Activated naive CD4-positive, alpha-beta T cell treated with anti-CD3 and anti-CD28 coated beads, Interleukin-2, amount 10 ng/mL, durations not matched to agents 7 days and 5 days (primary cell): ENCODE measurements around the gene KRT78.
"Not testable (repeated sequence)": the region's sequence is repeated elsewhere in the genome, so short reads cannot be mapped to it uniquely, and the experiment has no call there.

Experiments used
- CTCF ChIA-PET: fragments of 350-600 bp; sonication (Branson Sonifier 250); formaldehyde crosslinking; loops from one replicate; lab custom pipeline; 2021; ENCODE audit warnings: antibody characterized with exemption; lab: Charles Lee
- DNase-seq: peaks from one replicate; pipeline ENCODE4 v3.0.0-alpha.2; 2020
- H3K27ac Mint-ChIP-seq: one replicate; pipeline ENCODE4 v1.8.0; 2021; ENCODE audit warnings: mild to moderate bottlenecking, moderate library complexity, mixed read lengths
- H3K27me3 Mint-ChIP-seq: one replicate; pipeline ENCODE4 v1.8.0; 2021; ENCODE audit warnings: mild to moderate bottlenecking, mixed read lengths
- H3K36me3 Mint-ChIP-seq: one replicate; pipeline ENCODE4 v1.8.0; 2021; ENCODE audit warnings: mixed read lengths
- H3K4me1 Mint-ChIP-seq: one replicate; pipeline ENCODE4 v1.8.0; 2021; ENCODE audit warnings: mixed read lengths
- H3K4me3 Mint-ChIP-seq: one replicate; pipeline ENCODE4 v1.8.0; 2021; ENCODE audit warnings: mild to moderate bottlenecking, moderate library complexity, mixed read lengths
- H3K9me3 Mint-ChIP-seq: one replicate; pipeline ENCODE4 v1.8.0; 2021; ENCODE audit warnings: mixed read lengths

Gene KRT78

DNA sequence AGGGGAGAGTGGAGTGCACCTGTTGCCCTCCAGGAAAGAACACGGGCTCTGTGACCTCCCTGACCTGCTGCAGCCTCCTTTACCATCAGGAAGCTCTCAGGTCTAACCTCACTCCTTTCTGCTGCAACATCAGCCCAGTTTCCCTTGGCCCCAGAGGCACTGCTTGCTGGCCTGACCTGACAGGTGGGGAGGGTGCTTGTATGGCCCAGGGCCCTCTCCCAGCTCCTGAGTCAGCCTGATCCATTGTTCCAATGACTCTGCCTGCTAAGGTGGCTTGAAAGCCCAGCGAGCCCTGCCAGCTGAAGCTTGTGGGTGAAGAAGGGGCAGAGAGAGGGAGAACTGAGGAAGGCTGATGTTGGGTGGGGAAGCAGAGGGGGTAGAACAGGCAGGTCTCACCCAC is 13.2 kb upstream of the KRT78 start:
- DNase-seq = no peak
- no peaks in the 10 kb centered on the region for H3K36me3 Mint-ChIP-seq
- no peaks in the 10 kb centered on the region for H3K9me3 Mint-ChIP-seq
- H3K4me3 Mint-ChIP-seq = no peak overlapping the region
- H3K27ac Mint-ChIP-seq = no peak overlapping the region
- peaks cover 2% of the 10 kb centered on the region for H3K4me1 Mint-ChIP-seq
- CTCF ChIA-PET = interaction anchor here (0.7 to 1.0 kb wide), 4 partner anchors 18 to 278 kb away, joined by 3 to 4 read pairs (median 3); no protein-coding TSS in a partner anchor
- peaks cover 11% of the 10 kb centered on the region for H3K27me3 Mint-ChIP-seq

DNA sequence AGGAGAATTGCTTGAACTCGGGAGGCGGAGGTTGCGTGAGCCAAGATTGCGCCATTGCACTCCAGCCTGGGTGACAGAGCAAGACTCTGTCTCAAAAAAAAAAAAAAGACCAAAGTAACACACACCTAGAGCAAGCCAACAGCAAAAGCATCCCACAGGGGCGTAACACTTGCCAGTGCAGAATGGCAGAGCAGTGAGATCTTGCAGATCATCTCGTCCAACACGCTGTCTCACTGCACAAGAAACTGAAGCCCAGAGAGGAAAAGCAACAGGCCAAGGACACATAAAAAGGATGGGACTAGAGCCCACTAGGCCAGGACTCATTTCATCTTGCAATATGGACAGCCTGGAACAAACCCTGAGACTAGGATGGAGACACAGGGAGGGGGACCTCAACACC is 12.7 kb upstream of the KRT78 start:
- Mint-ChIP-seq H3K9me3 (no peaks in the 10 kb centered on the region), H3K27ac (no peak overlapping the region), H3K4me3 (no peak overlapping the region), H3K36me3 (no peaks in the 10 kb centered on the region), H3K4me1 (no peaks in the 10 kb centered on the region), H3K27me3 (peaks cover 14% of the 10 kb centered on the region)
- CTCF ChIA-PET = interaction anchor here (0.7 to 0.8 kb wide), 3 partner anchors 18 to 277 kb away, joined by 3 to 4 read pairs (median 3); no protein-coding TSS in a partner anchor
- no peak for DNase-seq

DNA sequence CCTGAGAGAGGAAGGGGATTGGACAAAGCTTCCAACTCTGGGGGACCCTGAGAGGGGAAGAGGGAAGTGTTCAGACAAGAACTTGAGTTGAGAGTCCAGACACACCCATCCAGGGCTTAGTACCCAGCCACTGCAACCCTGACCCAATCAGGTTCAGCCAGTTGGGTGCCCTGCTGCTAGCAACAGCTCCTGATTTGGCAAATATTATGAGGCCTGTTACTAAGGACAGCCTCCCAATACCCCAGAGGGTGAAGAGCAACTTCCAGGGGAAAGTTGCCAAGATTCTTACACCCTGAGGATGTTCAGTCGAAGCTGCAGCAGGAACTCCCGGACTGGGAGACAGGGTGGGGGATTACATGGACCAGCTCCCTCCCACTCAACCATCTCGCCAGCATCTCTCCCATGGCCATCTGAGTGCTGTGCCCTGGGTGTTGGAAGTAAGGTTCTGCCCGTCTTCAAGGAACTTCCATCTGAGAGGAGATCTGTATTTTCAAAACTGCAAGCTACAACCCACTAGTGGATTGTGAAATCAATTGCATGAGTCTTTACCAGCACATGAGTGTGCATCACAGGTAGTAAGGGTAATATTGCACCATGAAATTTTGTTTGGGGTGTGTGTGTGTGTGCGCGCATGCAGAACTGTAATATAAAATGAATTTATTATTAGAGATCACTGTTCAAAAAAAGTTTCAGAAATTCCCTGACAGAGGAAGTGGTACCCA is 11.5 kb upstream of the KRT78 start:
- Mint-ChIP-seq H3K4me3 (no peak overlapping the region), H3K4me1 (no peaks in the 10 kb centered on the region)

DNA sequence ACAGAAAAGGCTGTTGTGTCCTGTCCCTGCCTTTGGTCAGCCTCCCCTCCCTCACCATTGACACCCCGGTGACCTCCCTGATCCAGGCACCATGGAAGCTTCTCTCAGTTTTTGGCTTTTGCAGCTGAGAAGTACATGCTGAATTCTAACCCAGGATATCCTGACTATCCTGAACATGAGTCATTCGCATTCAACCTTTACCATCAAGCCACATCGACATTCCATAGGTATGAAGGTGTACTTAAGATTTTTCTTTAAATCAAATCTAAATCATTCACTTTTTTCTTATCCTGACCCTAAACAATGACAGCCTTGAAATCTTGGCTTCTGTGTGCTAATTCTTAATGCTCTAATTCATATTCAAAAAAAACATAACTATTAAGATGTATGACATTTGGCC is 8.7 kb upstream of the KRT78 start:
- CTCF ChIA-PET = interaction anchor here (1.9 kb wide), 1 partner anchor 13 kb away, joined by 5 read pairs; no protein-coding TSS in a partner anchor
- Mint-ChIP-seq H3K27ac (no peak overlapping the region), H3K4me1 (no peaks in the 10 kb centered on the region), H3K4me3 (no peak overlapping the region), H3K27me3 (peaks cover 31% of the 10 kb centered on the region), H3K36me3 (no peaks in the 10 kb centered on the region), H3K9me3 (no peaks in the 10 kb centered on the region)
- DNase-seq = no peak

More for the DNA sequence above, 11.5 kb upstream of the KRT78 start:
- CTCF ChIA-PET = interaction anchor here (0.9 kb wide), 1 partner anchor 121 kb away, joined by 3 read pairs; no protein-coding TSS in a partner anchor
- H3K36me3 Mint-ChIP-seq = no peaks in the 10 kb centered on the region
- no peak for DNase-seq
- peaks cover 14% of the 10 kb centered on the region for H3K27me3 Mint-ChIP-seq
- H3K27ac Mint-ChIP-seq = no peak overlapping the region
- H3K9me3 Mint-ChIP-seq = no peaks in the 10 kb centered on the region

DNA sequence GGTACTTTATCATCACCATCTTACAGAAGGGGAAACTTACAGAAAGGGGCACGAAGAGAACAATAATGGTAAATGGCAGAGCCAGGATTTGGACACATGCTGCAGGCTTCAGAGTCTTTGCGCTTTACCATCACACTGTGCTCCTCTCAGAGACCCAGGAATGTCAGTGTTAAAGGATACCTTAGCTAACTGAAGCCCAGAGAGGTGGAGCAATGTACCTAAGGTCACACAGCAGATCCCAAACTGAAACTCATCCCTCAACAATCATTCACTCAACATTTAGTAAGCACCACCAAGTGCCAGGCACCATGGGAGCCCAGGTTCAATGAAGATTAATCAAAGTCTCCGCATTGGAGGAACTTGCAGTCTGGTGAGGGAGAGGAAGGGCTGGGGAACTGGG is 8.0 kb upstream of the KRT78 start:
- H3K27me3 Mint-ChIP-seq = peaks cover 31% of the 10 kb centered on the region
- CTCF ChIA-PET = interaction anchor here (1.9 kb wide), 1 partner anchor 14 kb away, joined by 5 read pairs; no protein-coding TSS in a partner anchor

DNA sequence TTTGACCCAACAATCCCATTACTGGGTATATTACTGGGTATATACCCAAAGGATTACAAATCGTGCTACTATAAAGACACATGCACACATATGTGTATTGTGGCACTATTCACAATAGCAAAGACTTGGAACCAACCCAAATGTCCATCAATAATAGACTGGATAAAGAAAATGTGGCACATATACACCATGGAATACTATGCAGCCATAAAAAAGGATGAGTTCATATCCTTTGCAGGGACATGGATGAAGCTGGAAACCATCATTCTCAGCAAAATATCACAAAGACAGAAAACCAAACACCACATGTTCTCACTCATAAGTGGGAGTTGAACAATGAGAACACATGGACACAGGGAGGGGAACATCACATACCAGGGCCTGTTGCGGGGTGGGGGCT is 7.3 kb upstream of the KRT78 start:
- peaks cover 31% of the 10 kb centered on the region for H3K27me3 Mint-ChIP-seq
- H3K4me3 Mint-ChIP-seq, H3K36me3 Mint-ChIP-seq, H3K9me3 Mint-ChIP-seq, DNase-seq, H3K27ac Mint-ChIP-seq, H3K4me1 Mint-ChIP-seq: not testable (repeated sequence)
- CTCF ChIA-PET = interaction anchor here (1.9 kb wide), 1 partner anchor 15 kb away, joined by 5 read pairs; no protein-coding TSS in a partner anchor

More for the DNA sequence above, 8.0 kb upstream of the KRT78 start:
- no peaks in the 10 kb centered on the region for H3K36me3 Mint-ChIP-seq
- no peak overlapping the region for H3K4me3 Mint-ChIP-seq
- no peaks in the 10 kb centered on the region for H3K9me3 Mint-ChIP-seq
- DNase-seq = no peak
- H3K4me1 Mint-ChIP-seq = no peaks in the 10 kb centered on the region
- H3K27ac Mint-ChIP-seq = no peak overlapping the region

DNA sequence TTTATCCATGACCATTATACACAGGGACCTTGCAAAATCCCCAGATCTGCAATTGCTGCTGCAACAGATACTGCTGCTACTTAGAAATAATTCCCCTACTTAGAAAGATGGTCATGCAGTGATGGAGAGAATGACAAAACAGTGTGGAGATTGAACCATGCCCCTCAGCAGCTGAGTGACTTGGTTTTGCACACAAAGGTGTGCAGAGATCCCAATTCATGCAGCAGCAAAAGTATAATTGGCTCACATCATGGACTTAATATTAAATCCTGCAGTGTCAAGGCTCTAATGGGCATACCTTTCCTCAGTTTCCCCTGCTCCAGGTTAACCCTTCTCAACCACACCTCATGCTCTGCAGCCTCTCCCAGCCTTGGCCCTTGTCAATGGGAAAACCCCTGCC is 3.0 kb upstream of the KRT78 start:
- no peak overlapping the region for H3K4me3 Mint-ChIP-seq
- DNase-seq = no peak
- H3K27ac Mint-ChIP-seq = no peak overlapping the region
- CTCF ChIA-PET = no interaction called here
- H3K9me3 Mint-ChIP-seq = no peaks in the 10 kb centered on the region
- H3K4me1 Mint-ChIP-seq = no peaks in the 10 kb centered on the region
- no peaks in the 10 kb centered on the region for H3K36me3 Mint-ChIP-seq
- H3K27me3 Mint-ChIP-seq = peaks cover 30% of the 10 kb centered on the region

DNA sequence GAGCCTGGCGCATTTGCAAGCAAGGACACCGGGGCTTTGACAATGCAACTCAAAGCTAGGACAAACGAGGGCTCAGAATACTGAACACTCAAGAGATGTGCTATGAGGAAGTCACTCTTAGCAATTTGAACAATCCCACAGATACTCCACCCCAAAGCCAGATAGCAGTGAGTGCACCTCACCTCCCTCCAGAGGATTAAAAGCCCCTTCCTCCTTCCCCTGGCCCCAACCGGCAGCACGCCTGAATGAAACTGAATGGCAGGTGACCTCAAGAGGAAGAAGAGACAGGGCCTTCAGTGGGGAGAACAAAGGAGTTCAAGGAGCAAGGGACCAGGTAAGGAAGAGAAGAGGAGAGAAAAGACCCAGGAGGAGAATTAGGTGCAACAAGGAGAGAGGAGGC is 1.9 kb upstream of the KRT78 start:
- Mint-ChIP-seq H3K36me3 (no peaks in the 10 kb centered on the region), H3K9me3 (no peaks in the 10 kb centered on the region), H3K4me3 (no peak overlapping the region), H3K4me1 (no peaks in the 10 kb centered on the region), H3K27ac (no peak overlapping the region), H3K27me3 (peaks cover 34% of the 10 kb centered on the region)
- DNase-seq = no peak
- CTCF ChIA-PET = no interaction called here

DNA sequence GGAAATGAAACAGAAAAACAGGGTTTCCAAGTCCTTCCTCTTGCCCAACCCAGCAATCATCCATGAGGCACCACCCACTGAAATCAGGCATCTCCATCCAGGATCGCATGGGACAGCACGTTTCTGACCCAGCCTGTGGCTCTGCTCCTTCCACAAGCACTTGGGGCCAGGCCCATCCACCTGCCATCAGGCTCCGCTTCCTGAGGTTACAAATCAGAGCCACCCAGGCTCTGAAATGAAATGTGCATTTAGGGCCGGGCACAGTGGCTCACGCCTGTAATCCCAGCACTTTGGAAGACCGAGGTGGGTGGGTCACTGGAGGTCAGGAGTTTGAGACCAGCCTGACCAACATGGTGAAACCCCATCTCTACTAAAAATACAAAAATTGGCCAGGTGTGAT is 717 bp upstream of the KRT78 start:
- no peaks in the 10 kb centered on the region for H3K4me1 Mint-ChIP-seq
- no peaks in the 10 kb centered on the region for H3K36me3 Mint-ChIP-seq
- peaks cover 36% of the 10 kb centered on the region for H3K27me3 Mint-ChIP-seq

DNA sequence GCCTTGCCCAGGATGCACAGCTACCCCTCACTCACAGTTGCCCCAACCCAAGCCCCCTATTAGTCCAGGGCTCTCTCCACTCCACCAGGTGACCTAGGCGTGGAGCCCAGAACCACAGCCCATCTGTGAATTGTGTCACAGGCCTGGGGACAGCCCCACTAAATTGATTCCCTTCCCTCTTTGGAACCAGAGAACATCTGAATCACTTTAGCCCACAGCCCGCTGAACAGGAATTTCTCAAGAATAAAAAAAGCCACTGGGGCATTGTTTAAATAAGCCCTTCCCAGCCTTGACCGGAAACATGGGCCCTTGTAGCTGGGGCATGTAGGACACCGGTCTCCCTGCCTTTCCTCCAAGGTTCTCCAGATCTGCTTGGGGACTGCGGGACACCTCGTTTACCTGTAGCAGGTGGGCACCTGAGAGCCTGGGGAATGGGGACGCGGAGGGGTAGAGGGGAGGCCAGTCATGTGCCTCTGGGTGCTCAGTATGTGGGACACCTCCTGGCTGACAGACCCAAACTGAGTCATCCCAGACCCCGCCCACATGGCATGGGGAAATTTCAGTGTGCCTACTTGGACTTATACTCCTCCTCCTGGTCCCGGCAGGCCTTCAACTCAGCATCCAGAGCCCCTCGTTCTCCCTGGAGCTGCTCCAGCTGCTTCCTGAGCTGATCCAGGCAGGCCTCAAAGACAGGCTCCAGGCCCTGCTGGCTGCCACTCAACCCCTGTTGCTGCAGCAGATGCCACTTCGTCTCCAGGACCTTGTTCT is 1.3 kb downstream of the KRT78 start:
- no peak overlapping the region for H3K4me3 Mint-ChIP-seq
- H3K4me1 Mint-ChIP-seq = no peaks in the 10 kb centered on the region
- H3K27ac Mint-ChIP-seq = no peak overlapping the region
- peaks cover 24% of the 10 kb centered on the region for H3K27me3 Mint-ChIP-seq
- no peak for DNase-seq
- CTCF ChIA-PET = no interaction called here
- no peaks in the 10 kb centered on the region for H3K9me3 Mint-ChIP-seq
- no peaks in the 10 kb centered on the region for H3K36me3 Mint-ChIP-seq

More for the DNA sequence above, 717 bp upstream of the KRT78 start:
- CTCF ChIA-PET = no interaction called here
- no peak overlapping the region for H3K4me3 Mint-ChIP-seq
- no peak for DNase-seq
- no peak overlapping the region for H3K27ac Mint-ChIP-seq
- no peaks in the 10 kb centered on the region for H3K9me3 Mint-ChIP-seq

DNA sequence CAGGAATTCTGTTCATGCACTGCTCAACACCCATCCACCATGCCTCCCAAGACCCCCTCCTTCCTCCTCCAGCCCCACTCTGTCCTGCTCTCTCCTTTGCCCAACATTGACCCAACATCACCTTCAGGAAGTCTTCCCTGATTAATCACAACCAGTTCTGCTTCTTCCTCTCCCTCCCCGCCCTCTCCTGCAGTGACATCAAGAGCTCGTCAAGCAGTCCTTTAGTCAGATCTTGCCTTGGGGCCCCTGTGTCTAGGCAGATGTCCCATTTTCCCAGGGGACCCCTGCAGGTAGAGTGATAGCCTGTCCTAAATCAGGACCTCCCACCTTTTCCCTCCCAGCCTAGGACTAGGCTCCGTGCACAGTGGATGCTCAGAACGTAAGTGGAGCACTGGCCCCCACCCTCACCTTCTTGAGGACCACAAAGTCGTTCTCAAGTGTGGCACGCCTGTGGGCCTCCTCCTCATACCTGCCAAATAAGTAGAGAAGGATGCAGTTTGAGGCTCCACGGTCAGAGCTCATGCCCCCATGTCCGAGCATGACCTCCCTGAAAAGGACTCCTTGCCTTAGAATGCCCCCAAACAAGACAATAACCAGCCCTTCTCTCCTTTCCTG is 2.3 kb downstream of the KRT78 start:
- Mint-ChIP-seq H3K4me1 (no peaks in the 10 kb centered on the region), H3K4me3 (no peak overlapping the region), H3K36me3 (no peaks in the 10 kb centered on the region), H3K9me3 (no peaks in the 10 kb centered on the region), H3K27me3 (peaks cover 30% of the 10 kb centered on the region), H3K27ac (no peak overlapping the region)
- CTCF ChIA-PET = no interaction called here
- DNase-seq = no peak

DNA sequence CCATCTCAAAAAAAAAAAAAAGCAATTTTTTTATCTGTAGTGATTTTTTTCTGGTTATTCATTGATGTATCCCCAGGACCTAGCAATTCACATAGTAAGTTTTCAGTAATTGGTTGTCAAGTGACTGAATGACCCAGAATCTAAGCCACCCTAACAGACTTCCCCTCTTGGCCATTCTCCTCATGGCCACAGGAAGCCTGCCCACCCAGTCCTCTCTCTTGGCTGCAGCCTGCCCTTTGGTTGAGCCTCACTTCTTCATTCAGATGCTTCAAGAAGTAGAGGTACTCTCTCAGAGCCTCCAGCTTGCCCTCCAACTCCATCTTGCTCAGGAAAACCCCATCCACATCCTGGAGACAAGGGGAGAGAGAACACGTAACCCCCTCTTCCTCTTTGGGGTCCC is 2.8 kb downstream of the KRT78 start:
- DNase-seq = no peak
- peaks cover 31% of the 10 kb centered on the region for H3K27me3 Mint-ChIP-seq
- H3K27ac Mint-ChIP-seq = no peak overlapping the region
- CTCF ChIA-PET = no interaction called here
- no peaks in the 10 kb centered on the region for H3K4me1 Mint-ChIP-seq
- no peak overlapping the region for H3K4me3 Mint-ChIP-seq
- no peaks in the 10 kb centered on the region for H3K36me3 Mint-ChIP-seq
- H3K9me3 Mint-ChIP-seq = no peaks in the 10 kb centered on the region

DNA sequence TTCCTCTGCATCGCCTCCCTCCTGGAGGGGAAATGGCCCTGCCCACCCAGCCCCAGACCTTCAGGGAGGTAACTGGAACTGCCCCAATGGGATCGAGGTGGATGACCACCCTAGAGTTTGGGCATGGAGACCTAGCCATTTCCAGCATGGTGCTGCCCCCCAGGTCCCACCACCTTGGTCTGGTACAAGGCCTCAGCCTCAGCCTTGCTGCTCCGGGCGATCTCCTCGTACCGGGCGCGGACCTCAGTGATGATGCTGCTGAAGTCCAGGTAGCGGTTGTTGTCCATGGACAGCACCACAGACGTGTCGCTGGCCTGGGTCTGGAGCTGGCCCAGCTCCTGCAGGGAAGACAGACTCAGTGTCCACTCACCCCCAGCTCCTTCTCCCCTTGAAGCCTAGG is 4.4 kb downstream of the KRT78 start:
- Mint-ChIP-seq H3K27me3 (peaks cover 32% of the 10 kb centered on the region), H3K27ac (no peak overlapping the region), H3K4me3 (no peak overlapping the region), H3K4me1 (no peaks in the 10 kb centered on the region), H3K36me3 (no peaks in the 10 kb centered on the region), H3K9me3 (no peaks in the 10 kb centered on the region)
- DNase-seq = no peak
- CTCF ChIA-PET = no interaction called here

DNA sequence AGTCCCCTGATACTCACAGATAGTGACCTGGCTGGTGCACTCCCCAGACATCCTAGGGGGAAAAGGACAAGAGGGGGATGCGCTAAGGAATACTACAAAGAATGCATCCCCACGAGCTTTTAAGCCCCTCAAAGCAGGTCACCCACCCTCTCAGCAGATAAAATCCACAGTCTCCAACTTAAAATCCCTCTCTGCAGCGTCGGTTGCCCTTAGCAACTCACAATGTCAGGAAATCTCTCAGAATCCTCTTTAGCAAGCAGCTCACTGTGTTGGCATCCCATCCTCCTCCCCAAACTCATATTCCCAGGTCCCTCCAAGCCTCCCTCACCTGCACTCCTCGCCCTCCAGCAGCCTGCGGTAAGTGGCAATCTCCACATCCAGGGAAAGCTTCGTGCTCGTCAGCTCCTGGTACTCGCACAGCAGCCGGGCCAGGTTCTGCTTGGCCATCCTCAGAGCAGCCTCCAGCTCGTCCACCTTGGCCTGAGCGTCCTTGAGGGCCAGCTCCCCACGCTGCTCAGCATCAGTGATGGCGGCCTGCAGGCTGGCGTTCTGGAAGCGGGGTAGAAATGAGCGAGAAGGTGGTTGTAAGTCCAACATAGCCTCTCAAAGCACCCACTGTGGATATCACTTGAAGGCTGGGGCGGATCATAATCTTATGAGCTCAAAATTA is 9.2 kb downstream of the KRT78 start:
- CTCF ChIA-PET = no interaction called here
- Mint-ChIP-seq H3K27me3 (peaks cover 31% of the 10 kb centered on the region), H3K27ac (no peak overlapping the region), H3K4me3 (no peak overlapping the region), H3K9me3 (no peaks in the 10 kb centered on the region), H3K36me3 (no peaks in the 10 kb centered on the region), H3K4me1 (peaks cover 14% of the 10 kb centered on the region)
- no peak for DNase-seq
